ENCODE data around the gene AIP. TPM values are rescaled to one million over a fixed set of nuclear protein-coding genes. Genes with fewer than 3 reads are reported as not detected.
A peak's percentile ranks its signal among the peaks of the same experiment; 100 is the strongest.
"Not testable (repeated sequence)": the region's sequence is repeated elsewhere in the genome, so short reads cannot be mapped to it uniquely, and the experiment has no call there.

The AIP gene
- total RNA-seq, 1 donor from 2014 or later, result 50.1 TPM

- Mint-ChIP-seq H3K9me3 (no peaks in the 10 kb centered on the region), H3K4me1 (peaks cover 14% of the 10 kb centered on the region), H3K27ac (ENCODE audit: unreplicated experiment) (no peak overlapping the region), H3K27me3 (ENCODE audit: low read depth) (peaks cover 2% of the 10 kb centered on the region), H3K4me3 (peak overlapping the region; percentile 73), H3K36me3 (ENCODE audit: low read depth) (no peaks in the 10 kb centered on the region)
- DNase-seq (ENCODE audit: low read depth, low spot score), result no peak
- TF ChIP-seq CTCF (conservative IDR thresholded peaks at IDR 0.05), result no peak
Measured at GRCh38 chr11:67465189-67465510, 17.7 kb upstream of the AIP start.

- peak overlapping the region; percentile 73 for H3K4me3 Mint-ChIP-seq
- not testable (repeated sequence) for H3K27ac Mint-ChIP-seq (ENCODE audit: unreplicated experiment); H3K36me3 Mint-ChIP-seq (ENCODE audit: low read depth); H3K9me3 Mint-ChIP-seq; H3K27me3 Mint-ChIP-seq (ENCODE audit: low read depth); DNase-seq (ENCODE audit: low read depth, low spot score)
- H3K4me1 Mint-ChIP-seq, result peaks cover 14% of the 10 kb centered on the region
Measured at GRCh38 chr11:67465530-67465929, 17.3 kb upstream of the AIP start.

- H3K9me3 Mint-ChIP-seq, result no peaks in the 10 kb centered on the region
- peak overlapping the region; percentile 64 for H3K4me3 Mint-ChIP-seq
- no peak overlapping the region for H3K27ac Mint-ChIP-seq (ENCODE audit: unreplicated experiment)
- H3K4me1 Mint-ChIP-seq, result peaks cover 14% of the 10 kb centered on the region
- no peak for DNase-seq (ENCODE audit: low read depth, low spot score)
- H3K36me3 Mint-ChIP-seq (ENCODE audit: low read depth), result no peaks in the 10 kb centered on the region
- no peaks in the 10 kb centered on the region for H3K27me3 Mint-ChIP-seq (ENCODE audit: low read depth)
- TF ChIP-seq CTCF (conservative IDR thresholded peaks at IDR 0.05), result no peak
Measured at GRCh38 chr11:67466367-67466766, 16.5 kb upstream of the AIP start.

- no peak overlapping the region for H3K27ac Mint-ChIP-seq (ENCODE audit: unreplicated experiment)
Measured at GRCh38 chr11:67466962-67467771, 15.7 kb upstream of the AIP start.

GRCh38 chr11:67468056-67468455, 14.8 kb upstream of the AIP start:
- Mint-ChIP-seq H3K4me3 (peak overlapping the region; percentile 92), H3K36me3 (ENCODE audit: low read depth) (no peaks in the 10 kb centered on the region), H3K27ac (ENCODE audit: unreplicated experiment) (no peak overlapping the region), H3K27me3 (ENCODE audit: low read depth) (peaks cover 2% of the 10 kb centered on the region), H3K9me3 (no peaks in the 10 kb centered on the region), H3K4me1 (peaks cover 14% of the 10 kb centered on the region)
- DNase-seq (ENCODE audit: low read depth, low spot score), result no peak
- no peak for TF ChIP-seq CTCF (conservative IDR thresholded peaks at IDR 0.05)

More at GRCh38 chr11:67466962-67467771, 15.7 kb upstream of the AIP start:
- peaks cover 2% of the 10 kb centered on the region for H3K27me3 Mint-ChIP-seq (ENCODE audit: low read depth)
- H3K4me1 Mint-ChIP-seq, result peaks cover 14% of the 10 kb centered on the region
- no peaks in the 10 kb centered on the region for H3K9me3 Mint-ChIP-seq
- no peak for TF ChIP-seq CTCF (conservative IDR thresholded peaks at IDR 0.05)
- DNase-seq (ENCODE audit: low read depth, low spot score), result no peak
- peak overlapping the region; percentile 92 for H3K4me3 Mint-ChIP-seq
- H3K36me3 Mint-ChIP-seq (ENCODE audit: low read depth), result no peaks in the 10 kb centered on the region

- Mint-ChIP-seq H3K4me1 (peaks cover 14% of the 10 kb centered on the region), H3K36me3 (ENCODE audit: low read depth) (no peaks in the 10 kb centered on the region), H3K4me3 (peak overlapping the region; percentile 92), H3K9me3 (no peaks in the 10 kb centered on the region), H3K27me3 (ENCODE audit: low read depth) (peaks cover 2% of the 10 kb centered on the region), H3K27ac (ENCODE audit: unreplicated experiment) (no peak overlapping the region)
- no peak for TF ChIP-seq CTCF (conservative IDR thresholded peaks at IDR 0.05)
- DNase-seq (ENCODE audit: low read depth, low spot score), result no peak
Measured at GRCh38 chr11:67468456-67468758, 14.4 kb upstream of the AIP start.

Data from neural crest cell (in vitro differentiated cells).